Fibroblast of the aortic adventitia (primary cell): Measurements from ENCODE around the gene TFAP2A. TPM values are rescaled to one million over a fixed set of nuclear protein-coding genes. Genes with fewer than 3 reads are reported as not detected.

ENCODE experiments used
- DNase-seq: peaks from one replicate; pipeline ENCODE4 v3.0.0-alpha.2; 2010; ENCODE audit warnings: low read depth
- H3K4me3 ChIP-seq: 2 replicates; pipeline ENCODE4 v1.5.1; 2011; ENCODE audit warnings: low read depth, mild to moderate bottlenecking, control low read depth, low read length, moderate library complexity
- total RNA-seq: library from RNA; depleted of rRNA; stranded (reverse); fragments of >200 nt; gene quantifications from 2 replicates; pipeline ENCODE4 v1.2.3, GENCODE V29; 2012; ENCODE audit warnings: low replicate concordance
- TF ChIP-seq, protein P1 (sequence below): IDR thresholded peaks from 2 replicates; pipeline ENCODE4 v1.5.1; 2011; ENCODE audit warnings: mild to moderate bottlenecking, low read length, control low read depth, inconsistent platforms; ENCODE audit not compliant: insufficient read depth

Gene TFAP2A
- total RNA-seq, 1 donor, result 1.4 TPM

DNA sequence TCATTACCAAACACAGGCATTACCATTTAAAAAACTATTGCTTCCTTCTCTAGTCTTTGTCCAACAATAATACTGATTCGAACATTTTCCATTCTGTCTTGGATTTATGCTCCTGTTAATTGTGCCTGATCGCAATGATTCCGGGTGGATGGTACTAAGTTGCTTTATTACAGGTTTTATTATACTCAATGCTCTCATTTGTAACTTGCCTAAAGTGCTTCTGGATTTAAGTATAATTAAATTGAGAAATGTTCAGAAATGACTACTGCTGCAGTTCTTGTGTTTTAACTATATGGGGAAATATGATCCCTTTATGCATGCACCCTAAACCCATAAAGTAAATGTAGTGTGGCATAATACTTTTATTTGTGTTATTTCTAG is 7.2 kb downstream of the TFAP2A start:
- H3K4me3 ChIP-seq, result no peak overlapping the region
- TF ChIP-seq, protein P1, sequence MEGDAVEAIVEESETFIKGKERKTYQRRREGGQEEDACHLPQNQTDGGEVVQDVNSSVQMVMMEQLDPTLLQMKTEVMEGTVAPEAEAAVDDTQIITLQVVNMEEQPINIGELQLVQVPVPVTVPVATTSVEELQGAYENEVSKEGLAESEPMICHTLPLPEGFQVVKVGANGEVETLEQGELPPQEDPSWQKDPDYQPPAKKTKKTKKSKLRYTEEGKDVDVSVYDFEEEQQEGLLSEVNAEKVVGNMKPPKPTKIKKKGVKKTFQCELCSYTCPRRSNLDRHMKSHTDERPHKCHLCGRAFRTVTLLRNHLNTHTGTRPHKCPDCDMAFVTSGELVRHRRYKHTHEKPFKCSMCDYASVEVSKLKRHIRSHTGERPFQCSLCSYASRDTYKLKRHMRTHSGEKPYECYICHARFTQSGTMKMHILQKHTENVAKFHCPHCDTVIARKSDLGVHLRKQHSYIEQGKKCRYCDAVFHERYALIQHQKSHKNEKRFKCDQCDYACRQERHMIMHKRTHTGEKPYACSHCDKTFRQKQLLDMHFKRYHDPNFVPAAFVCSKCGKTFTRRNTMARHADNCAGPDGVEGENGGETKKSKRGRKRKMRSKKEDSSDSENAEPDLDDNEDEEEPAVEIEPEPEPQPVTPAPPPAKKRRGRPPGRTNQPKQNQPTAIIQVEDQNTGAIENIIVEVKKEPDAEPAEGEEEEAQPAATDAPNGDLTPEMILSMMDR, result no peak
- no peak for DNase-seq

DNA sequence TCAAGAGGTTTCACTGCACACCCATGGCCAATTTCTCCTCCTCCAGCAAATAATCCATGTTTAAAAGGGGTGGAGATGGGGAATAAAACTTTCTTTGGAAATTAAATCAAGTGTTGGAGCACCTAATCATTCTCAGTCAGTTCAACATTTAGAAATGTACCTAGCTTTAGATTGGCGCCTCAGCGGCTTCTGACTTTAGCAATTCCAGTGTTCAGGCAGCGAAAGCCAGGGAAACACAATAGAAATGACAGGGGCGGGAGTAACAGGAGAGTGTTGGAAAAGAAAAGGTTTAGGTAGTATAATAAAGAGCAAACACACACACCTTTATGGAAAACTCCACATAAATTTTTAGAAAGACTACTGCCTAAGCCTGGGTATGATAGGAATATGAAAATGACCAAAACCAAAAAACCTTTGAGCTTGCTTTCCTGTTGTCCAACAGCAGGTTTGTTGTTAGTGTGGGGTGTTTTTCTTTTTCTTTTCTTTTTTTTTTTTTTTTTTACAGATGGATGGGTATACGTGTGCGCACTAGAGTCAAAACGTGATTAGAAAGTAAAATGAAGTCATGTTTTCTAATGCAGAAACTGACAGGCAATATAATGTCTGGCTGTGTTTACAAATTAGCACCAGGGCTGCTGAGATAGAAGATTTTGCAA is 7.7 kb downstream of the TFAP2A start:
- TF ChIP-seq, protein P1, result no peak
- no peak overlapping the region for H3K4me3 ChIP-seq
- no peak for DNase-seq

DNA sequence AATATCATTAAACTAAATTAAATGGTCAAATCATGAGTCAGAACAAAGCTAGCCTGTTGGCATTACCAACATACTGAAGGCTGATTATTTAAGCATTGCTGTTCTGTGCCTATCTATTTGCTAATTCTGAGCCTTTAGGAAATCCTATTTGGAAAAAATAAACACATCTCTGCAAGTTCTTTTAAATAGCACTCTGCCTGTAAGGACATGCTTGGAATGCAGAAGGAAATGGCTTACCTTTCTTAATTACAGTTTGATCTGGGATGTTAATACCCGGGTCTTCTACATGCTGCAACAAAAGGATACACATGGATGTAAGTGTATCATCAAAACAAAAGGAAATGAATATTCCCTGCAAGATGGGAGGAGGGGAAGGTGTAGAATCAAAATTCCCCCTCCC is 8.3 kb downstream of the TFAP2A start:
- no peak for DNase-seq
- H3K4me3 ChIP-seq, result no peak overlapping the region
- TF ChIP-seq, protein P1, result no peak

DNA sequence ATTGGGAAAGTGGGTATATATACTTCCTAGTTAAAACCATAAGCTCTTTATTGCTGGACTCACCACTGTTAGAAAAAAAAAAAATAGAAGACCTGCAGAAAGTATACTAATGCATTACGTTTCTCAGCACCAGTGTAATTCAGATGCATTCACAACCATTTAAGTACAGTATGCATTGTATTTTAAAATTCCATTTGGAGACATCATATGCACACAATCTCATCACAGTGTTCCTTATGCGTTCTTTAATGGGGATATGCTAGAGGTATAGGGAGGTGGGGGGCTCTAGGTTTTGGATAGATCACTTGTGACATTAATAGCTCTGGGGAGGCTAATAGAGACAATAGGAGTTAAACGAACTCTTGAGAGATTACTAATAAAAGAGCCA is 9.4 kb downstream of the TFAP2A start:
- TF ChIP-seq, protein P1, result no peak
- H3K4me3 ChIP-seq, result no peak overlapping the region
- DNase-seq, result no peak

DNA sequence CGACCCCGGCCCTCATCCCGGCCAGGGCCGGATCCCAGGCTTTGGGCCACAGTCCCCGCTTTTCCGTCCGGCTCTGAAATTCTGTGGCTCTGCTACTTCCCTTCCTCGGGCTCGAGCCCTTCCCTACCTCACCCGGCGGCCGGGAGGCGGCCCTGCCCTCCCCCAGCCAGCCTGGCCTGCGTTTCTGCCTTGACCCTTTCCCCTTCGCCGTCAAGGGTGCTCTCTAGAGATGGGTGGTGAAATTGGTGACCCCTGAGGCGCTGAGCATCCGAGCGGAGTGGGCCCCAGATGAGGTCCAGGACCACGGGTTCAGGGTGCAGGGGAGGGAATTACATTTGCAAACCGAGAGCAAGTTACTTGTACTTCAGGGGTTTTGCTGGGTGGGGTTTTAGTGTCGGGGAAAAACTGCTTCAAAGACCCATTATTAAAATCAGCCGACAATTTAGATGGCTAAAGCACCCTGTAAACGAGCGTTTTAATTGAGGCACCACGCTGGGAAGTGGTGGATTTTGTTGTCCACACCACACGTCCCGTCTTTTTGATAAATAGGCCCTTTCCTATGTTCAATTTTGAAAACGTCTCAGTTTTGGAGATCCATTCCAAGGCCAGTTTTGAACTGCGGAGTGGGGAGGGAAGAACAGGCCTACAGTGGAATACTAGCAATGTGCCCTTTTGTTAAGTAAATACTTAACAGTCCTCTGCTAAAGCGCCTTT is 9.9 kb downstream of the TFAP2A start:
- TF ChIP-seq, protein P1, result no peak
- no peak for DNase-seq
- peak overlapping the region; percentile 65 for H3K4me3 ChIP-seq

DNA sequence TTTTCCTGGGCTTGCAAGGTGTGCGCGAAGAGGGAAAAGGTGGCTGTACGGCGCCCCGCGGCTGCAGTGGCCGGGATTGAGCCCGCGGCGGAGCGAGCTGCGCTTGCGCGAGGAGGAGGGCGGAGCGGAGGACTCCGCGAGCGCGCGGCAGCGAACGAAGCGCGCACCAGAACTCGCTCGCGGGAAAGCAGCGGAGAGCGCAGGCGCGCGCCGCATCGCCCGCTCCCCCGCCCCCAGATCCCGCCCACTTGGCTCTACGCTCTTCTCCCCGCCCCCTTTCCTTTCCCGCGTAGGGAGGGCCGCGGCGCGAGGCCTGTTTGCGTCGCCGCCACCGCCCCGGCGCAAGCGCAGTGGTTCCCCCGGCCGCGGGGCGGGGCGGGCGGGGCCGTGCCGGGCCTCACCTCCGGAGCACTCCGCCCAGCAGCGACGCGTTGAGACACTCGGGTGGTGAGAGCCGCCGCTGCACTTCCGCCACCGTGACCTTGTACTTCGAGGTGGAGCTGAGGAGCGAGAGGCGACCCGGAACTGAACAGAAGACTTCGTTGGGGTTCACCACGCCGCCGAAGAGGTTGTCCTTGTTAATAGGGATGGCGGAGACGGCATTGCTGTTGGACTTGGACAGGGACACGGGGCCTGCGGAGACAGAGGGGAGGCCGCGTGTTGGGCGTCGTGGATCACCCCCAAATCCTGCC is 10.6 kb downstream of the TFAP2A start:
- DNase-seq, result peak; percentile 94
- TF ChIP-seq, protein P1, result peak; percentile 58
- H3K4me3 ChIP-seq, result peak overlapping the region; percentile 77
